Measurements from ENCODE around the gene RNF151. TPM values are rescaled to one million over a fixed set of nuclear protein-coding genes. Genes with fewer than 3 reads are reported as not detected.

The RNF151 gene
- total and polyA plus RNA-seq, 2 of the 13 experiments (the other 11 are each of a cell fraction or from before 2014, with no cell fraction given) = not detected

- TF ChIP-seq THAP8 (CRISPR knock-in tag; IDR thresholded peaks at IDR 0.05; ENCODE audit: borderline replicate concordance) (no peak), DR1 (CRISPR knock-in tag; IDR thresholded peaks at IDR 0.05) (no peak), ZNF205 (CRISPR knock-in tag; IDR thresholded peaks at IDR 0.05) (peak; percentile 43; the same call in 1 of the 2 replicates), ZNF292 (CRISPR knock-in tag; IDR thresholded peaks at IDR 0.05; ENCODE audit: borderline replicate concordance, low read depth) (no peak), LRRFIP1 (CRISPR knock-in tag; conservative IDR thresholded peaks at IDR 0.05) (no peak), AFF4 (CRISPR knock-in tag; IDR thresholded peaks at IDR 0.05) (peak; percentile 27; the same call in 1 of the 2 replicates), USF2 (IDR thresholded peaks at IDR 0.05; ENCODE audit: low read depth, low read length) (no peak), USF2 (CRISPR knock-in tag; IDR thresholded peaks at IDR 0.05; ENCODE audit: borderline replicate concordance) (no peak), KAT8 (CRISPR knock-in tag; IDR thresholded peaks at IDR 0.05) (peak; percentile 86), RARG (CRISPR knock-in tag; IDR thresholded peaks at IDR 0.05; ENCODE audit: low read depth) (no peak), GFI1 (CRISPR knock-in tag; IDR thresholded peaks at IDR 0.05; ENCODE audit: borderline replicate concordance) (no peak; the same call in 1 of the 2 replicates), PAXIP1 (CRISPR knock-in tag; conservative IDR thresholded peaks at IDR 0.05) (peak; percentile 13; the same call in 1 of the 2 replicates), NFKBIZ (CRISPR knock-in tag; IDR thresholded peaks at IDR 0.05) (peak; percentile 69; the same call in 1 of the 2 replicates), CREM (IDR thresholded peaks at IDR 0.05) (peak; percentile 32), CREM (CRISPR knock-in tag; IDR thresholded peaks at IDR 0.05) (no peak), FOXM1 (CRISPR knock-in tag; IDR thresholded peaks at IDR 0.05) (no peak)
Measured at GRCh38 chr16:2009791-2010510, 43.3 kb downstream of the RNF151 start, which contains the start of gene ZNF598 (continued).

All from HepG2 (cell line).